ENCODE measurements around the gene DAPK2.

The DAPK2 gene

GRCh38 chr15:63941698-63942465, 104.4 kb downstream of the DAPK2 start:
- no peak for DNase-seq (ENCODE audit: low read depth)

GRCh38 chr15:63940966-63941620, 105.2 kb downstream of the DAPK2 start:
- DNase-seq (ENCODE audit: low read depth): no peak

- DNase-seq (ENCODE audit: low read depth): no peak
Observed at GRCh38 chr15:63939531-63940130, 106.7 kb downstream of the DAPK2 start.

- no peak for DNase-seq (ENCODE audit: low read depth)
Observed at GRCh38 chr15:63938486-63939061, 107.7 kb downstream of the DAPK2 start.

GRCh38 chr15:63933522-63933921, 112.8 kb downstream of the DAPK2 start:
- DNase-seq (ENCODE audit: low read depth): no peak

- DNase-seq (ENCODE audit: low read depth): no peak
Observed at GRCh38 chr15:63931556-63931955, 114.7 kb downstream of the DAPK2 start.

- DNase-seq (ENCODE audit: low read depth): no peak
Observed at GRCh38 chr15:63930034-63930433, 116.3 kb downstream of the DAPK2 start.

GRCh38 chr15:63928185-63928842, 118.0 kb downstream of the DAPK2 start:
- no peak for DNase-seq (ENCODE audit: low read depth)

GRCh38 chr15:63923993-63924950, 122.0 kb downstream of the DAPK2 start:
- no peak for DNase-seq (ENCODE audit: low read depth)

GRCh38 chr15:63922916-63923315, 123.4 kb downstream of the DAPK2 start:
- DNase-seq (ENCODE audit: low read depth): no peak

GRCh38 chr15:63922261-63922904, 123.9 kb downstream of the DAPK2 start:
- DNase-seq (ENCODE audit: low read depth): no peak

- no peak for DNase-seq (ENCODE audit: low read depth)
Observed at GRCh38 chr15:63920504-63921175, 125.6 kb downstream of the DAPK2 start.

- DNase-seq (ENCODE audit: low read depth): no peak
Observed at GRCh38 chr15:63918901-63919348, 127.4 kb downstream of the DAPK2 start.

GRCh38 chr15:63918317-63918672, 128.0 kb downstream of the DAPK2 start:
- DNase-seq (ENCODE audit: low read depth): no peak

GRCh38 chr15:63917588-63918316, 128.5 kb downstream of the DAPK2 start:
- no peak for DNase-seq (ENCODE audit: low read depth)

- DNase-seq (ENCODE audit: low read depth): no peak
Observed at GRCh38 chr15:63915873-63916771, 130.2 kb downstream of the DAPK2 start.

- DNase-seq (ENCODE audit: low read depth): no peak
Observed at GRCh38 chr15:63915209-63915872, 130.9 kb downstream of the DAPK2 start.
